HG03460 (cell line): ENCODE data around the gene SMOC1.

ENCODE experiments used
- ATAC-seq: cut with Tn5 transposase; IDR thresholded peaks from one replicate; pipeline ENCODE4 v1.9.1; 2021; ENCODE audit not compliant: unreplicated experiment

The SMOC1 gene

DNA sequence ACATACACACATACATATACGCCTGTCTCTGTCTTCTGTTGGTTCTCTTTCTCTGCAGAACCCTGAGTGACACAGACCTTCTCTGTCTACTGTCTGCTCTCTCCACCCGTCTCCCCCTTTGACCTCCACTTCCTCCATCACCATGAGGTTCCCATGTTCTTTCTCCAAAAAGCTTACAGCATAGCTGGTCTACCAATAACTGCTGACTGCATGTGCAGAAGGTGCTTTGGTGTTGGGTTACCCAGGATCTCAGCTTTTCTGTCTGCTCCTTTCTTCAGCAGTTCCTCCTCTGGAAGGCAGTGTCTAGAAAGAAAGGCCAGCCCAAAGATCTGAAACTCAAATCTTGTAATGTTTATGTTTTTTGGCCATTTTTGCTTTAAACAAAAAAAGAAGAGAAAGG is 125.6 kb downstream of the SMOC1 start:
- ATAC-seq, result no peak

DNA sequence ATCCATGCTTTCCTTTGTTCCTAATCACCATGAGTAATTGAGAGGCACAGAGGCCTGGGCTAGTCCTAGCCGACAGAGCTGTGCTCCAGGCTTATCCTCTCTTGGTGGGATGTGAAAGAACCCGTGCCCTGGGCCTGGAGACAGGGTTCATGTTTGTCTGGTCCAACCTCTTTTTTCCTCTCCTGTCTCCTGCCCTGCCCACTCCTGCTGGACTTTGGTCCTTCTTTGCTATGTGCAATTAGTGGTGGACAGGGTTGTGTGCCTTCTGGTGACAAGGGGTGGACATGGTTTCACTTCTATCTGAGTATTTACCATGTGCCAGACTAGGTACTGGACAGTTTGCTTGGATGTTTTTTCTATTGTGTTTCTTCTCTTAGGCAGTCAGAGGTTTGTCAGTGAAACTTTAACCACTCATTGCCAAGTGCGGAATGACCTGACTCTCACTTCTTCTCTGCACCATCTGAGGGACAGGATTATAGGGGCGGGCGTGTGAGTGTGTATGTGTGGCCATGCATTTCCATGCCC is 126.1 kb downstream of the SMOC1 start:
- ATAC-seq, result no peak

DNA sequence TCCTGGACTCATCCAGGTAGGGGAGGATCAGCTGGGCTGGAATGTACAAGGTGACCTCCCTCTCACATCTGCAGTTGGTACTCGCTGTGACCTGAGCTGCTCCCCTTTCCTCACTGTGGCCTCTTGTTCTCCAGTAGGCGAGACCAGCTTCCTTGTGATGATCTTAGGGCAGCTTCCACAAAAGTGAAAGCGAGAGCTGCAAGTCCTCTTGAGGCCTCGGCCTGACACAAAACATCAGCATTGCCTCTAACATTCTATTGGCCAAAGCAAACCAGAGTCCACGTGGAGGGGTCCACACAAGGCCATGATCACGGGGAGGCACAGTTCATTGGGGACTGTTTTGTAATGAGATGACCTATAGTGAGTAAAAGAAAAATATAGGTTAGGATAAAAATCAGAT is 127.5 kb downstream of the SMOC1 start:
- no peak for ATAC-seq

DNA sequence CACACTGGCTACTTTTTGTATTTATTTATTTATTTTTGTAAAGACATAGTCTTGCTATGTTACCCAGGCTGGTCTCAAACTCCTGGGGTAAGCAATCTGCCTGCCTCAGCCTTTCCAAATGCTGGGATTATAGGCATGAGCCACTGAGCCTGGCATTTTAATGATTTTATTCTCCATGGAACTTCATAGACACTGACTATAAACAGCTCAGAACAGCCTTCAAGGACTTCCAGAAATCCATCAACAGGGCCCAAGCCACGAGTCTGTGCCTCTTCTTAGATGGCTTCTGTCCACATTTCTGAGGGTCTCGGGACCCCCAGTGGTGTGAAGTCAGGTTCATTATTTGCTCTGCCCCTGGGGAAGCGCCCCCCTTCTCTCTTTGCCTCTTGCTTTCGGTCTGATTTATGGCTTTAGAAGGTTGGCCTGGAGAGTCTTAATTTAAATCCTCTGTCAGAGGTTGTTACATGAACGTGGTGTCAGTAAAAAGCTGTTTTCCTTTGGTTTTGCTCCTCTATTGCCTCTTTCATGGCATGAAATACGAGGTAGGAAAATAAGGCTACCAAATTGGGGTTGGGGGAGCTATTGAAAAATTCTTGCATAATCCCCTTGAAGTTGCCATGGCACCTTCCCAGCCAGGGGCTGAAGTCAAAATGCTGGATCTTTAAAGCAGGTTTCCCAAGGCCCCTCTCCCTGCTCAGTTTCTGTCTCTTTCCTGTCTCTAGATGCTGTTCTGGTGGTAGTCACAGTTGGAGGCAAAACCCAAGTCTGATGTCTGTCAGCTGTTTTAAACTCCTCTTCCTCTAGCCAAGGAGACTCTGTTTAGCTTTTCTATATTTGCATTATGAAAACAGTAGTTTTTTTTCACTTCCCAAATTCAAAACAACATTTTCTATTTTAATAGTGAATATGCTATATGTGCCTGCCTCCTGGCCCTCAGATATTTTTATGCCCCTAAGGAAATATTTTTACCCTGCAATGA is 129.4 kb downstream of the SMOC1 start:
- no peak for ATAC-seq

DNA sequence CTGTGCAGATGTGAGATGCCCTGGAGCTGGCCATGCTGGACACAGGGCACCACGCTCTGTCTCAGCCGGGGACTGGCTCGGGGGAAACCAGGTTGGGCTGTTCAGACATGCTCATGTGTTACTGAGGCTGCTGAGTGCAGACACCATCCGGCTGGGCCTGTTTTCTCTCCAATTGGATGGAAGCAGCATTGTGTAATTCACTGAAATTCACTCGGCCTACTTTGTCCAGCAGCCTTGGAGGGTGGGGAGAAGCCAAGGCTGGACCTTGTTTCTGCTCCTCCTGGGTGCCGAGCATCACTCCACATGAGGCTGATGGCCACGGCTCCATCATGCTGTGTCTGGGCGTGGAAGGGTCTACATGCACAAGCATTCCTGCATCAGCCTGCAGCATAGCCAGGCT is 130.7 kb downstream of the SMOC1 start:
- no peak for ATAC-seq

DNA sequence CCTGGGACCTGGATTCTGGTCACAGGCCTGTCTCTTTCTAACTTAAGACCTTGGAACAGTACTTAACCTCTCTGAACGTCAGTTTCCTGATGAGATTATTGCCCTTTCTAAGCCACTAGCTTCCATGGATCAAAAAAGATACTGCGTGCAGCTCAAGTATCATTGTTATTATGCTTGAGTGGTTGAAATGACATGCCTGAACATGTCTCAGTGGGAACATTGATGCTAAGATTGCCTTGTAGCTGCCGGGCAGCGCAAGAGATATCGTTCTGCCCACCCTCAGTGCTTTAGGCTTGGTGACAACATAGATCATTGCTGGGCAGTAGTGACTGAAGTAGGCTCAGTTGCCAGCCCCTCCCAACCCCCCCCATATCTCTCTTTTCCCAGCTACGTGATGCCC is 131.9 kb downstream of the SMOC1 start:
- ATAC-seq, result no peak

DNA sequence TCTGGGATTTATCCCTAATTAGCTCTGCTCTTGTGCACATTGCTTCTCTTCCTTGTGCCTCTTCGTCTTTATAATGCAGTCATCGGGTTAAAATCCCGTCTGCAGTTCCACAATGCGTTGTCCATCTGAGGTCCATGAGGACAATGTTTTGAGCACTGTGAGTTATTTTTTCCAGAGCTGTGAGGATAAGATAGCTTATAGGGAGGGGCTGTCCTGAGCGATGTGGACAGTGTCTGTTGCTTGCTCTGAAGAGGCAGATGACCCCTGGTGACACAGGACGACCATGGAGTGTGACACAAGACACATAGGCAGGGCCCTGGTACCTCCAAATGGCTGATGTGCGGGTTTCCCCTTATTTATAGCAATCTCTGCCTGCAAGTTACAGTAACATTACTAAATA is 132.5 kb downstream of the SMOC1 start:
- ATAC-seq, result no peak

DNA sequence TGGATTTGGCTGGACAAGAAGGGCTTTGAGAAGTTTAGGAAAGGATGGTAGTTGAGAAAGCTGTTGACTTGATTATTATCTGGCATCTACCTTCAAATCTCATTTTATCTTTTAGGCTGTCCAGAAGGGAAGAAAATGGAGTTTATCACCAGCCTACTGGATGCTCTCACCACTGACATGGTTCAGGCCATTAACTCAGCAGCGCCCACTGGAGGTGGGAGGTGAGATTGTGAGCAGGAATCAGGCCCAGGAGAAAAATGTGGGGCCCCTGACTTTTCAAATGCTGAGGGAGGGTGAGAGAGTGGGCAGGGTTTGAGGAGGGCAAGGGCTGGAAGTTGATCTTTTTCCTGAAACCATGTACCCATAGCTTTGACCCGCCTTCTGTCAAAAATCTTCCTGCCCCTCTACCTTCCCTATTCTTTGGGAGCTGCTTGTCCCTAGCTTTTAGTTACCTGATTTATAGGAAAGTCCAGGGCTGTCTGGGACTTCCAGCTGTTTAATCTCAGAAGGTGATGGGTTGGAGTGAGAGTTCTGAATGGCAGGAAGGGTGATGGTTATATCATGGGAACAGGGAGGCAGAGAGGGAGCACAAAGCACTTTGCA is 134.2 kb downstream of the SMOC1 start:
- ATAC-seq, result no peak

DNA sequence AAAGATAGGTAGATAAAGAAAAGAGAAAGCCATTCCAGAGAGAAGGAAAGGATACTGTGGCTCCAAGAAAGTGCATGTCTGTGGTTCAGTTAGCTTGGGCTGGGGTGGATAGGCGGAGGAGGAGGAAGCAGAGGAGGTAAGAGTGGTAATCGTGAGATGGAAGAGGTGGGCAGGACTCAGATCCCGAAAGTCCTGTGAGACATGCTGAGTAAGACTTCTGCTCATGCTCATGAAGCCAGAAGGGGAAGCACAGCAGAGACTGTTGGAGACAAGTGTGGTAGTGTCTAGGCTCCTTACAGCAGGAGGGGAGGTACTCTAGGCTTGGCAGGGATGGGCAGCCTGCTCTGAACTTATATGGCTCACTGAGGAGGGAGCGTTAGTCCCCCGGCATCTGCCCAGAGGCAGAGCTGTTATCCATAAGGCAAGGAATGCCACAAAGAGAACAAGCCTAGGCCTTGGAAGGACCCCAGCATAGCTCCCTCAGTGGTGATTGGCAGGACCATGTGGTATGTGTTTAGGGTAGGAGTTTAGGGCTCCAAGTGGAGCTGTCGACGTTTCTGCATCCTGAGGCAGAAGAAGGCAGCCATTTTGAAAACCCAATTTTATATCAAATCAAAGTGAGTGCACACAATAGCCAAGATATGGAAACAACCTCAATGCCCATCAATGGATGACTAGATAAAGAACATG is 135.3 kb downstream of the SMOC1 start:
- ATAC-seq, result no peak

DNA sequence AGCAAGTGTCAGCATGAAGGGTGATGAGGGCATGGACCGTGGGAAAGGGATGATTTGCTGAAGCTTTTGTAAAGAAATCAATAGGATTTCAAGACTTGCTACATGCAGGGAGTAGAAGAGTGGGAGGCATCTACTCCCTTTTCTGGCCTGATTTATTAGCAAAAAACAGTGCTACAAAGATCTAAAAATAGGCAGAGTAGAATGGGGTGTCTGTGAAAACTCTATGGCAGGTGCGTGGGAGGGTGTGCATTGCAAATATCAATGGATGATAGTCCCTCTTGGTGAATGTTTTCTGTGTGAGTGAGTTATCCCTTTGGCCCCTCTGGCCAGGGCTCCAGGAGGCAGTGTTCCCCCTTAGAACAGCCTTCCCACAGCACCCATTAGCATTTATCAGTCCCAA is 139.0 kb downstream of the SMOC1 start:
- no peak for ATAC-seq

DNA sequence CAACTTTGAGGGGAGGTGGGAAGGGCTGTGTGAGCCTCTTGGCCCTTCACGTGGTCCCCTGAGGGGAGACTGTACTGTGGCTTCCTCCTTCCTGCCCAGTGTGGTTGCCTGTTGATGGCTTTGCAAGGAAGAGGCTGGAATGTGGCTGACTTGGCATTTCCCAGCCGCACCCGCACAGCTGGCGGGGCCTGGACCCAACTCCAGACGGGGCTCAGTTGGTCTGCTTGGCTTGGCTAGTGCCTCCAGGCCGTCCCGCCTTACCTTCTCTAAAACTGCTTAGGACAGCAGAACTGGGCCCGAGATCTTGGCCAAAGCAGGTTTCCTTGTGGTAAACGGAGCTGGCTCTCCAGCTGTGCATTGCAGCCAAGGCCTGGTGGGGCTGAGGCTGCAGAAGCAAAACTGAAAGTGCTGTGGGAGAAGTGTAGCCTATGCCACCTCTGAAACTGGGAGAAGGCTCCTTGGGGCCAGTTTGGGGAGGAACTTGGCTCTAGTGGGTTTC is 139.5 kb downstream of the SMOC1 start:
- ATAC-seq, result peak; percentile 66

DNA sequence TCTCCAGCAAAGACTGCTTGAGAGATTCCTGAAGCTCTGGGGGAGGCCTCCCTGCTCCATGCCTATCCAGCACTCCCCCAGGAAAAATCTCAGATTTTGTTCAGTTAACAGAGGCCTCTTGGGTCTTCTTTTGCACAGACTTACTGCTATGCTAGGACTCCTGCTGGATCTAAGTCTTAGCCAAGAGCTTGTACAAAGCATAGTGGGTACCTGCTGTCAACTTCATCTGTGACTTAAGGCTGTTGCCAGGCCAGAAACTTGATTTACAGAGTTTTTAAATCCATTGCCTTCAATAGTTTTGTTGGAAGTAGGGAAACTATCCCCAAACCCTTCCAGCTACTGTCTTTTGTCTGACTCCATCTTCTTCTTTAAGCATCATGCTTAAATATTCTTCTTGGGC is 140.5 kb downstream of the SMOC1 start:
- no peak for ATAC-seq

DNA sequence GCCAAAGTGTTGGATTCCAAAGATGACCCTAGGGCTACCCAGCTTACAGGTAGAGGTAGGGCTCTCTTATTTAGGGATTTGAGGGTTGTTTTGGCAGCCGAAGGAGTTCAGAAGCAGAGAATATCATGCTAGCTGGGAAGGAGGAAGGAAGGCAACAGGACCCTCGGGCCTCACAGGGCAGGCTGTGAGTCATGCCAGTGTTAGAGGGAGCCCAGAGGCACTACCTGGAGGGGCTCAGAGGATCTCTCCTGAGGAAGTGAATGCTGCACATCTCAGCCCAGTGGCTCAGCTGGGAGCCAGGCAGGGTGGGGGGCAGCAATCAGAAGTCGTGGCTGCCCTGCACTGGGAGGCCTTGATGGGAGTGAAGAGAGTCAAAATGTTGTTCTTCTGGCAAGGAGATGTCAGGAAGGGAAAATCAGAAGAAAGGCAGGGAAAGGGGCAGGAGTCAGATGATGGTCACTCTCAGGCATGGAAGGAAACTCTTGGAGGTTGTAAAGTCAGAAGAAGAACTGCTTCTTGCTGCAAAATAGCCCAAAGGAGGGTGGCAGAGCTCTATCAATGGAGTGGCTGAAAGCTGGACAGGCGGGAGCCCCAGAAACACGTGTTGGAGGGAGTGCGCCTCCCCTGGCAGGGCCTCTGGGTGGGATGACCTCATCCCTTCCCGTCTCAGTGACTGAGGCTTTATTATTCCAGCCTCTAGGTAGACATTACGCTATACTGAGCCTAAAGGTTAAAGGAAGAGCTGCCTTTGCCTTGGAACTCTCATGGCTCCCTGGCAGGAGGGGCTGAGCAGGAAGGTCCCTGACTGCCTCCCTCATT is 141.3 kb downstream of the SMOC1 start:
- no peak for ATAC-seq

DNA sequence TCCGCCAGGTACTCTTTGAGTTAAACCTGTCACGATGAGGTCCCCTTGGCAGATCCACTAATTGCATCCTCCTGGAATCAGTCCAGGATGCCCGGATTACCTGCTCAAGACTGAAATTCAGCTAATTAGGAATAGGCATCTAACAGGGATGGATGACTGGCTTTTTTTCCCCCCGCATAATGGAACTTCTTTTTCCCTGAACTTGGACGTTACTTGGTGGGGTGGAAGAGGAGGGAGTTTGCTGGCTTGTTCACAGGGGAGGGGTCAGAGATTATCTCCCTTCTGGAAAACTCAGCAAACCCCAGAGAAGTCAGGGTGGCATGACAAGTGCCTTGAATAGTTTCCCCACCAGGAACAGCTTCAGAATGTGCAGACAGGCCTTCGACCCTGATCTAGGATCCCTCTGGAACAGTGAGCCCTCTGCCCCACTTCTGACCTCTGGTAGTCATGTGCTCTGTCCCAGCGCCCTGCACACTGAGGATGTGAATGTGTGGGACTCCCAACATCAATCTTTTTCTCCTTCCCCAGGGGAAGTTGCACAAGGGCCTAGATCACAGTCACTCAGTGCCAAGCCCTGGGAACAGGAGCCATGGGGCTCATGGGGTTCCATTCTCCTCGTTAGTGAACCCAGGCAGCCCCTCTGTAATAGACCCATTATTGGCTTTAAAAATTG is 142.5 kb downstream of the SMOC1 start:
- ATAC-seq, result no peak

DNA sequence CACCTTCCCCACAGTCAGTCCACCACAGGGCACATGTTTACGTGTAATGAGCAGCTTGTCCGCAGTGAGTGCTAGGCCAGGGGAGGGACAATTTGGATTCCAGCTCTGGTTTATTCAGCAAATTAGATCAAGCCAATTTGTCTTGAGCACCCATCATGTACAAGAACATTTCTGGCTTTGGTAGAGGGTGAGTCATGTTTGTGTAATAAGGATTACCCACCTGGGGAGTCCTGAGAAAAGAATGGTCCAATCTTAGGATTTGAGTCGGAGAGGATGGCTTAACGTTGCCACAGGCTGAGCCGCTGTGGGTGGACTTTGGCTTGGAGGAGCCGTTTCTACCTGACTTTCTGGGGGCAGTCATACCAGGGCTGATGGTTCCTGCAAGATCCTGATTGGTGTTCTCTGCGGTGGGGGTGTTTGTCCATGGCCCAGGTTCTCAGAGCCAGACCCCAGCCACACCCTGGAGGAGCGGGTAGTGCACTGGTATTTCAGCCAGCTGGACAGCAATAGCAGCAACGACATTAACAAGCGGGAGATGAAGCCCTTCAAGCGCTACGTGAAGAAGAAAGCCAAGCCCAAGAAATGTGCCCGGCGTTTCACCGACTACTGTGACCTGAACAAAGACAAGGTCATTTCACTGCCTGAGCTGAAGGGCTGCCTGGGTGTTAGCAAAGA is 143.7 kb downstream of the SMOC1 start:
- no peak for ATAC-seq

DNA sequence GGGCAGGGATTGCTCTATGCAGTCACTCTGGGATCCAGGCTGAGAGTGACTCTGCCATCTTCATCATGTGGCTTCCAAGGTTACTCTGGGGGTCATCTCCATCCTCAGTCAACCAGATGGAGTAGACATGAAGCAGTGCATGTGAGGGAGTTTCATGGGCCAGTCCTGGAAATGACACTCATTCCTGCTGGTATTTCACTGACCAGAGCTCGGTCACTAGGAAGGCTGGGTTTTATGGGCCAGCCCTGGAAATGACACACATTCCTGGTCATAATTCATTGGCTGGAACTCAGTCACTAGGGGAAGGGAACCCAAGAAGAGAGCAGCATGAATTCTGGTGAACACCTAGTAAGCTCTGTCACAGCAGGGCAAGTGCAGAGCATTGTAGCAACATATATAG is 144.7 kb downstream of the SMOC1 start:
- ATAC-seq, result no peak

DNA sequence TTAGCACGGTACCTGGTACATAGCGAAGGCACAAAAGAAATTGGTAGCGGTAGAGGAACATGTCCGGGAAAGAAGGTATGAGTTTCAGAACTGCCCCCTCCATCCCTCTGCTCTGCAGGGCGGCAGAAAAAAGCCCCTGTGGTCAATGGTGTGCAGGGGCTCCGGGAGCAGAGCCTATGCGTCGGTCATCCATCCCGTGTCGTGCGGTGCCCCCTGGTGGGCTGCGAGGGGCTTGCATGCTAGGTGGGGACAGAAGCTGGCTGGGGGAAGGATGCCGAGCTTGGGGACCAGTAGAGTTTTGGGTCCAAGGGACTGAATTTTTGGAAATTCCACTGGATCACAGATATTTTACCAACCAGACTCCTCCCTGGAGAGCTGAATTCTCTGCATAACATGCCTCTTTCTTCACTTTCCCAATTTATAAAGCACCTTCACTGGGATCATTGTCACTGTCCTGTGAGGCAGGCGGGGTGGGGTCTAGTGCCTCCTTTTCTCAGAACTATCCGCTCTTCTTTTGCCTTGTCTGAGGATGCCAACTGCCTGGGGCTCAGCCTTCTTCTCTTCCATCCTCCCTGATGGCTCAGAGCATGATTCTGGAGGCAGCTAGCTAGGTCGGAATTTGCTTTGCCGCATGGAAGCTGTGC is 148.7 kb downstream of the SMOC1 start:
- ATAC-seq, result no peak

DNA sequence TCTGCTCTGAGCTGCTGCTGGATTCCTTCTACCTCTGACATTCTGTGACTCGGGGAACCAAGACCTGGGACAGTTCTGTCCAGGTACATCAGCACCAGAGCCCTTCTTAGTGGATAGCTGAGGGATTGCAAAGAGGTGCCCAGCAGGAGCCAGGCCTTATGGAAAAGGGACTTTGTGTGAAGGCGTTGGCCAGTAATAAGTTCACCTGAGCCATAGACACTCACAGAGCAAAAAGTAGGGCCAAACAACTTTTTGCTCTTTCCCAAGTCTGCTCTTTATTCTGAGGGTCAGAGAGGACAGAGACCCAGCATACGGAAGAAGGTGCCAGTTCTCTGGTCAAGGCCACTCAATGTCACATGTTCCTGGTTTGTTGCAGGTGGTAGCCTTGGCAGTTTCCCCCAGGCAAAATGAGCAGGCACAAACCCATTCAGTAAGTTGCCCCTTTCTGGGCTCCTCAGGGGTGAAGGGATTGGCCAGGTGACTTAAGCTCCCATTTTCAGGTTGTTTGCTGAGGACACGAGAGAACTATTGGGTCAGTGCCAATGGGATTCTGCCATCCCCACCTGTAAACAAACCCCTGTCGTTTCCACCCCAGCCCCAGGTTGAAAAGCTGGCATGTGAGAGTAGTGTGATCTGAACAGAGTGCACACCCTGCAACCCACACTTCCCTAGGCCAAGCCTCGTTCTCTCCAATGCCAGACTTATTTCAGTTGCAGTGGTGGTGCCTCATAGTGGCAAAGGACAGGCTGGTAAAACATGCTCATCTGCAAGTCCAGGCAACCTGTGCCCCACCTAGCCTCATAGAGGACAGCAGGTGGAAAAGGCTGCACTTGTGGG is 150.3 kb downstream of the SMOC1 start:
- no peak for ATAC-seq
